ENCODE measurements around the gene IL17RB. TPM values are rescaled to one million over a fixed set of nuclear protein-coding genes. Genes with fewer than 3 reads are reported as not detected.

The IL17RB gene
- total RNA-seq, 2 donors from 2014 or later: 6.2 to 8.4 TPM

- 92 to 98% methylated on average over 8 to 18 of the region's 18 CpGs for WGBS, 2 experiments (ENCODE audit: insufficient coverage in 1 of 2, insufficient read length in 1 of 2)
- Histone ChIP-seq H3K27me3 (ENCODE audit: control insufficient read depth, insufficient read depth, low read length, poor library complexity, severe bottlenecking) (no peaks in the 10 kb centered on the region), H3K27ac (ENCODE audit: low read depth, low read length) (no peak overlapping the region), H3K9ac (ENCODE audit: extremely low read depth, low read length, poor library complexity, severe bottlenecking) (no peak overlapping the region), H3K4me3 (ENCODE audit: low read length) (no peak overlapping the region), H3K4me1 (ENCODE audit: control insufficient read depth, insufficient read depth, low read length) (no peaks in the 10 kb centered on the region), H3K9me3 (ENCODE audit: control insufficient read depth, low read length) (no peaks in the 10 kb centered on the region), H3K36me3 (ENCODE audit: control insufficient read depth, insufficient read depth, low read length) (no peaks in the 10 kb centered on the region)
- peak; percentile 55 for DNase-seq
- Mint-ChIP-seq H3K4me1 (no peaks in the 10 kb centered on the region), H3K27me3 (ENCODE audit: insufficient read depth) (peaks cover 2% of the 10 kb centered on the region), H3K9me3 (no peaks in the 10 kb centered on the region), H3K4me3 (no peak overlapping the region), H3K36me3 (ENCODE audit: low read depth) (no peaks in the 10 kb centered on the region), H3K27ac (no peak overlapping the region)
- TF ChIP-seq, protein P1, sequence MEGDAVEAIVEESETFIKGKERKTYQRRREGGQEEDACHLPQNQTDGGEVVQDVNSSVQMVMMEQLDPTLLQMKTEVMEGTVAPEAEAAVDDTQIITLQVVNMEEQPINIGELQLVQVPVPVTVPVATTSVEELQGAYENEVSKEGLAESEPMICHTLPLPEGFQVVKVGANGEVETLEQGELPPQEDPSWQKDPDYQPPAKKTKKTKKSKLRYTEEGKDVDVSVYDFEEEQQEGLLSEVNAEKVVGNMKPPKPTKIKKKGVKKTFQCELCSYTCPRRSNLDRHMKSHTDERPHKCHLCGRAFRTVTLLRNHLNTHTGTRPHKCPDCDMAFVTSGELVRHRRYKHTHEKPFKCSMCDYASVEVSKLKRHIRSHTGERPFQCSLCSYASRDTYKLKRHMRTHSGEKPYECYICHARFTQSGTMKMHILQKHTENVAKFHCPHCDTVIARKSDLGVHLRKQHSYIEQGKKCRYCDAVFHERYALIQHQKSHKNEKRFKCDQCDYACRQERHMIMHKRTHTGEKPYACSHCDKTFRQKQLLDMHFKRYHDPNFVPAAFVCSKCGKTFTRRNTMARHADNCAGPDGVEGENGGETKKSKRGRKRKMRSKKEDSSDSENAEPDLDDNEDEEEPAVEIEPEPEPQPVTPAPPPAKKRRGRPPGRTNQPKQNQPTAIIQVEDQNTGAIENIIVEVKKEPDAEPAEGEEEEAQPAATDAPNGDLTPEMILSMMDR (conservative IDR thresholded peaks at IDR 0.05): peak; percentile 48
These were observed 43.1 kb upstream of the IL17RB start for GRCh38 chr3:53803124-53803815.

DNA sequence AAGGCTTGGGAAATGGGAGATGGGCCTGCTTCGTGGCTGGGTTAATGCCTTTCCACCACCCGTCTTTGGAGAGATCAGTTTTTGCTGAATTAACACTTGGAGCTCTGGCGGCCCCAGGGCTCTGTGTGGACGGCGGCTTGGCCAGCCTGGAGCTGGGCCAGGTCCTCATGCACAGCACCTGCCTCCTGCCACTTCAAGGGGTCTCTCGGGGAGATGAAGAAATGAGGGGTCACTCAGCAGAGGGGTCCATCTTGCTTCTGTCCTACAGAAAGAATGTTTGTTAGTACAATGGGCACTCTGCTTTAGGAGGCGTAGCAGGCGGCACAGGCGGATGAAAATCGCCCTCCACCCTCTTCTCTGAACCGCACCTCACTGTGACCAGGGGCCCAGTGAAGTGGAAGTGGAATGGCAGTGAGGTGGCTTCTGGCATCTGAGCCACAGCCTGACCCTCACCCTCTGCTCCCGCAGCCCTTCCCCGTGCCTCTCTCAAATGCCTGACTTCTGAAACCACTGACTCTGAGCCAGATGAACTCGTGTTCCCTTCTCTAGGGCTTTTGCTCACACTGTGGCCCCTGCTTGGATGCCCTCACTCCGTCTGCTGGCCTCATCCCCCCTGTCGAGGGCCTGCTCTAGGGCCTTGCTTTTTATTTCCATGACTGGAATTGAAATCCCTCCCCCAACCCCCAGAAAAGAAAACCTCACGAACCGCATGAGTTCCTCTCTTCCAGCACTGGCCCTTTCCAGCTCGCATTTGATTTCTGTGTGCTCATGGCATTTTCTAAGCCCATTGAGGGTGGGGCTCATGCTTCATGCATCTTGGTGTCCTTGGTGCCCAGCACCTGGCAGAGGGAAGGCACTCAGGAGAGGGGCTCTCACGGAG, 42.3 kb upstream of the IL17RB start:
- Histone ChIP-seq H3K4me3 (ENCODE audit: low read length) (no peak overlapping the region), H3K9me3 (ENCODE audit: control insufficient read depth, low read length) (no peaks in the 10 kb centered on the region), H3K27me3 (ENCODE audit: control insufficient read depth, insufficient read depth, low read length, poor library complexity, severe bottlenecking) (no peaks in the 10 kb centered on the region), H3K9ac (ENCODE audit: extremely low read depth, low read length, poor library complexity, severe bottlenecking) (no peak overlapping the region), H3K36me3 (ENCODE audit: control insufficient read depth, insufficient read depth, low read length) (no peaks in the 10 kb centered on the region), H3K4me1 (ENCODE audit: control insufficient read depth, insufficient read depth, low read length) (no peaks in the 10 kb centered on the region), H3K27ac (ENCODE audit: low read depth, low read length) (no peak overlapping the region)
- H3K4me1 Mint-ChIP-seq: no peaks in the 10 kb centered on the region
- peaks cover 2% of the 10 kb centered on the region for H3K27me3 Mint-ChIP-seq (ENCODE audit: insufficient read depth)
- no peak overlapping the region for H3K4me3 Mint-ChIP-seq
- H3K36me3 Mint-ChIP-seq (ENCODE audit: low read depth): no peaks in the 10 kb centered on the region
- H3K27ac Mint-ChIP-seq: no peak overlapping the region
- TF ChIP-seq, protein P1 (conservative IDR thresholded peaks at IDR 0.05): no peak
- DNase-seq: peak; percentile 43
- 90 to 92% methylated on average over 10 to 20 of the region's 20 CpGs for WGBS, 2 experiments (ENCODE audit: insufficient coverage in 1 of 2, insufficient read length in 1 of 2)
- H3K9me3 Mint-ChIP-seq: no peaks in the 10 kb centered on the region

DNA sequence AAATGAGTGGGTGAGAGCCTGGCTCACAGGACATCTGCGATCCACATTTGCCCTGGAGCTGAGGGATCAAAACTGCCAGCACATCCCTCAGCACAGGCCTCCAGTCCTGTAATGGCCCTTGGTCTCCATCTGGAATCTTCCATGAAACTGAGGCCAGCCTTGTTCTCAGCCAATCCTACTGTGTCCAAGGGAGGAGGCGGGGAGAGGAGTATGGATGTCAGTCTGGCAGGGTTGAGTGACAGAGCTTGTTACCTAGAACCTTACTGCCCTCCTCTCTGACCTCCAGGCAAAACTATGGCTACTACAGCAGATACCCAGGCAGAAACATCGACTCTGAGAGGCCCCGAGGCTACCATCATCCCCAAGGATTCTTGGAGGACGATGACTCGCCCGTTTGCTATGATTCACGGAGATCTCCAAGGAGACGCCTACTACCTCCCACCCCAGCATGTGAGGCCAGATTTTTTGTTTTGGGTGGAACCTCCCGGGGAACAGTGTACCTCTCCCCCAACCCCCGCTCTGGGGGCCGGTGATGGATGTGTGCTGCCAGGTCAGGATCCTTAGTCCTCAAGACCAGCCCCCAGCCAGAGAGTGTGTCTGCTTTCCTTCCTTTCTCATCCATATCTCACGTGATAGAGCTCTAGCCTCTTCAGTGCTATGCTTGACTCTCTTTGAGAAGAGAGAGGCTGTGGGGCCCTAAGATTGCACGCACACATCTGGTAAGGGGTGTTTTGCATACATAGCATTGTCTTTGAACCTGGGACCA, 41.5 kb upstream of the IL17RB start:
- H3K4me1 ChIP-seq (ENCODE audit: control insufficient read depth, insufficient read depth, low read length): no peaks in the 10 kb centered on the region
- H3K4me1 Mint-ChIP-seq: no peaks in the 10 kb centered on the region
- H3K4me3 Mint-ChIP-seq: no peak overlapping the region
- H3K27me3 Mint-ChIP-seq (ENCODE audit: insufficient read depth): peaks cover 2% of the 10 kb centered on the region
- no peaks in the 10 kb centered on the region for H3K9me3 Mint-ChIP-seq
- no peak overlapping the region for H3K27ac ChIP-seq (ENCODE audit: low read depth, low read length)
- DNase-seq: peak; percentile 79
- H3K36me3 Mint-ChIP-seq (ENCODE audit: low read depth): no peaks in the 10 kb centered on the region
- H3K9me3 ChIP-seq (ENCODE audit: control insufficient read depth, low read length): no peaks in the 10 kb centered on the region
- no peaks in the 10 kb centered on the region for H3K36me3 ChIP-seq (ENCODE audit: control insufficient read depth, insufficient read depth, low read length)
- no peak overlapping the region for H3K9ac ChIP-seq (ENCODE audit: extremely low read depth, low read length, poor library complexity, severe bottlenecking)
- H3K27ac Mint-ChIP-seq: no peak overlapping the region
- no peak overlapping the region for H3K4me3 ChIP-seq (ENCODE audit: low read length)
- H3K27me3 ChIP-seq (ENCODE audit: control insufficient read depth, insufficient read depth, low read length, poor library complexity, severe bottlenecking): no peaks in the 10 kb centered on the region
- TF ChIP-seq, protein P1 (conservative IDR thresholded peaks at IDR 0.05): no peak
- 70 to 81% methylated on average over 7 to 14 of the region's 14 CpGs for WGBS, 2 experiments (ENCODE audit: insufficient coverage in 1 of 2, insufficient read length in 1 of 2)
